GM12878 (cell line): ENCODE measurements around the gene TMPRSS3. TPM values are rescaled to one million over a fixed set of nuclear protein-coding genes. Genes with fewer than 3 reads are reported as not detected.

Source experiments
- CHD2 ChIP-seq: IDR thresholded peaks from 2 replicates; pipeline ENCODE4 v1.6.1; 2011; ENCODE audit warnings: low read depth, low read length, improper control_type of control experiment, borderline replicate concordance
- DPF2 ChIP-seq: fragments of 450-650 bp; IDR thresholded peaks from 2 replicates; pipeline ENCODE4 v1.6.1; 2017; ENCODE audit warnings: mild to moderate bottlenecking
- EP300 ChIP-seq, 2 experiments: fragments of 150-350 bp in 1 of 2; IDR thresholded peaks; 2 replicates each; pipeline ENCODE4 v1.6.1; 2011 to 2012; ENCODE audit warnings: low read depth in 2 of 2, low read length in 2 of 2, borderline replicate concordance in 1 of 2, improper control_type of control experiment in 1 of 2, inconsistent platforms in 1 of 2; ENCODE audit not compliant: control insufficient read depth in 1 of 2
- EZH2 ChIP-seq: IDR thresholded peaks from 2 replicates; pipeline ENCODE4 v1.6.1; 2012; ENCODE audit warnings: low read depth, mild to moderate bottlenecking, control low read depth, inconsistent platforms, low read length, borderline replicate concordance; ENCODE audit not compliant: control insufficient read depth
- HCFC1 ChIP-seq: fragments of 150-350 bp; IDR thresholded peaks from 2 replicates; pipeline ENCODE4 v1.6.1; 2014; ENCODE audit warnings: low read length
- IKZF2 ChIP-seq, 2 experiments: fragments of 450-650 bp; IDR thresholded peaks; 2 replicates each; pipeline ENCODE4 v1.6.1; 2017; ENCODE audit warnings: mild to moderate bottlenecking in 2 of 2, moderate library complexity in 2 of 2
- KDM1A ChIP-seq: fragments of 200-600 bp; sonication (generic); IDR thresholded peaks from 2 replicates; pipeline ENCODE4 v1.6.1; 2016; ENCODE audit warnings: borderline replicate concordance
- NR2C2 ChIP-seq: IDR thresholded peaks from 2 replicates; pipeline ENCODE4 v1.6.1; 2011; ENCODE audit warnings: borderline replicate concordance, low read depth; ENCODE audit not compliant: control insufficient read depth, insufficient read length
- PAX8 ChIP-seq: fragments of 450-650 bp; IDR thresholded peaks from 2 replicates; pipeline ENCODE4 v1.6.1; 2017; ENCODE audit warnings: mild to moderate bottlenecking, moderate library complexity
- RBBP5 ChIP-seq: fragments of 200-600 bp; sonication (generic); conservative IDR thresholded peaks from 2 replicates; pipeline ENCODE4 v1.6.1; 2016
- RUNX3 ChIP-seq: IDR thresholded peaks from 2 replicates; pipeline ENCODE4 v1.6.1; 2012; ENCODE audit warnings: low read length, inconsistent platforms
- SPI1 ChIP-seq: IDR thresholded peaks from 2 replicates; pipeline ENCODE4 v1.6.1; 2011; ENCODE audit warnings: low read depth, mild to moderate bottlenecking, low read length, moderate library complexity, borderline replicate concordance; ENCODE audit not compliant: insufficient read depth
- TBL1XR1 ChIP-seq: IDR thresholded peaks from 2 replicates; pipeline ENCODE4 v1.6.1; 2012; ENCODE audit warnings: low read depth, low read length, improper control_type of control experiment
- ZNF217 ChIP-seq: fragments of 450-650 bp; IDR thresholded peaks from 2 replicates; pipeline ENCODE4 v1.6.1; 2017; ENCODE audit warnings: antibody characterized with exemption, mild to moderate bottlenecking
- ZNF24 ChIP-seq: fragments of 450-650 bp; IDR thresholded peaks from 2 replicates; pipeline ENCODE4 v1.6.1; 2017; ENCODE audit warnings: antibody characterized with exemption, mild to moderate bottlenecking
- polyA plus RNA-seq, 11 experiments: library from polyadenylated mRNA; depleted of rRNA in 4 of 11; unstranded in 6 of 11; stranded (reverse) in 5 of 11; fragments of >200 nt; fragmentation: Nextera tagmentation in 4 of 11; fragmentation: Illumina TruSeq in 1 of 11; extraction: Ambion mirVana in 4 of 11; extraction: Trizol in 1 of 11; gene quantifications; 1 replicate in 1 of 11; 2 replicates in 10 of 11; pipeline versions ENCODE4 v1.2.1 to v1.2.3, GENCODE V29; 2011 to 2016; ENCODE audit warnings: inconsistent platforms in 2 of 11, missing spikeins in 2 of 11, low read depth in 1 of 11
- total RNA-seq, 4 experiments: library from RNA; depleted of rRNA in 3 of 4; stranded (reverse); fragments of >200 nt in 3 of 4; fragmentation: Illumina TruSeq in 1 of 4; extraction: Trizol in 1 of 4; gene quantifications; 2 replicates each; pipeline versions ENCODE4 v1.2.1 to v1.2.3, GENCODE V29; 2013 to 2021
- TF ChIP-seq, protein P1 (sequence below): fragments of 450-650 bp; IDR thresholded peaks from 2 replicates; pipeline ENCODE4 v1.6.1; 2018; ENCODE audit warnings: borderline replicate concordance, mild to moderate bottlenecking; ENCODE audit not compliant: partially characterized antibody
- TF ChIP-seq, protein P2 (sequence below): IDR thresholded peaks from 2 replicates; pipeline ENCODE4 v1.6.1; 2011; ENCODE audit warnings: low read depth, mild to moderate bottlenecking, low read length, moderate library complexity, borderline replicate concordance; ENCODE audit errors: extremely low read depth
- TF ChIP-seq, protein P3 (sequence below), 3 experiments: IDR thresholded peaks in 2 of 3; conservative IDR thresholded peaks in 1 of 3; 2 replicates each; pipeline ENCODE4 v1.5.1; 2011; ENCODE audit warnings: low read depth in 3 of 3, low read length in 3 of 3, mild to moderate bottlenecking in 3 of 3, control low read depth in 2 of 3, moderate library complexity in 2 of 3, inconsistent platforms in 1 of 3, mixed read lengths in 1 of 3; ENCODE audit not compliant: control insufficient read depth in 2 of 3, insufficient read depth in 1 of 3; ENCODE audit errors: extremely low read depth in 1 of 3
- TF ChIP-seq, protein P4 (sequence below): fragments of 450-650 bp; IDR thresholded peaks from 2 replicates; pipeline ENCODE4 v1.6.1; 2014; ENCODE audit warnings: mild to moderate bottlenecking
- TF ChIP-seq, protein P5 (sequence below): fragments of 450-650 bp; IDR thresholded peaks from 2 replicates; pipeline ENCODE4 v1.6.1; 2017; ENCODE audit warnings: mild to moderate bottlenecking

TMPRSS3 gene
- total and polyA plus RNA-seq, 10 of the 15 experiments (the other 5 are each of a cell fraction or from before 2014, with no cell fraction given): 0.51 to 1.5 (median 0.82) TPM; not detected in 1

DNA sequence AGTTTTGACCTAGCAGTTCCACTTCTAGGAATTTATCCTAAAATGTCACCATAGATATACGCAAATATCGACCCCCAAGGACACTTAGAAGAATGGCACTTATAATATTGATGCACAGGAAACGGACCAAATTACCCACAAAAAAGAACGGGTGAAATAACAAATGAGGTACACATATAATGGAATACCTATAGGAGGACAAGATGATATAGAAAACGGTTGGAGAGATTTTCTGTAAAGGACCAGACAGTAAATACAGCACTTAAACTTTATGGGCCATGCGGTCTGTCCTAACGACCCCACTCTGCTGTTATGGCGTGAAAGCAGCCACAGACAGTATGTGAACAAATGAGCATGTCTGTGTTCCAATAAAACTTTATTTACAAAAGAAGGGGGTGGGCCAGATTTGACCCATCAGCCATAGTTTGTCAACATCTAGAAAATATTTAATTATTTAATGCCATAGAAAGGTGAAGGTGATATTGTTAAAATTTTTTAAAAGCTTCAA is 2.4 kb downstream of the TMPRSS3 start (continued):
- TF ChIP-seq PAX8 (0 out of 2 replicates have a peak, but pooled peaks have one; percentile 34), EP300 (IDR thresholded peaks at IDR 0.05; ENCODE audit: borderline replicate concordance in 1 of 2, control insufficient read depth in 1 of 2, low read depth in 2 of 2, low read length in 2 of 2) (no peak), DPF2 (no peak), HCFC1 (no peak), KDM1A (no peak), ZNF217 (0 out of 2 replicates have a peak, but pooled peaks have one; percentile 12), CHD2 (0 out of 2 replicates have a peak, but pooled peaks have one; percentile 2), SPI1 (no peak), TBL1XR1 (no peak), ZNF24 (0 out of 2 replicates have a peak, but pooled peaks have one; percentile 22), RBBP5 (no peak), RUNX3 (no peak), IKZF2 (IDR thresholded peaks at IDR 0.05) (no peak), NR2C2 (no peak), EZH2 (no peak)
- TF ChIP-seq, protein P1, sequence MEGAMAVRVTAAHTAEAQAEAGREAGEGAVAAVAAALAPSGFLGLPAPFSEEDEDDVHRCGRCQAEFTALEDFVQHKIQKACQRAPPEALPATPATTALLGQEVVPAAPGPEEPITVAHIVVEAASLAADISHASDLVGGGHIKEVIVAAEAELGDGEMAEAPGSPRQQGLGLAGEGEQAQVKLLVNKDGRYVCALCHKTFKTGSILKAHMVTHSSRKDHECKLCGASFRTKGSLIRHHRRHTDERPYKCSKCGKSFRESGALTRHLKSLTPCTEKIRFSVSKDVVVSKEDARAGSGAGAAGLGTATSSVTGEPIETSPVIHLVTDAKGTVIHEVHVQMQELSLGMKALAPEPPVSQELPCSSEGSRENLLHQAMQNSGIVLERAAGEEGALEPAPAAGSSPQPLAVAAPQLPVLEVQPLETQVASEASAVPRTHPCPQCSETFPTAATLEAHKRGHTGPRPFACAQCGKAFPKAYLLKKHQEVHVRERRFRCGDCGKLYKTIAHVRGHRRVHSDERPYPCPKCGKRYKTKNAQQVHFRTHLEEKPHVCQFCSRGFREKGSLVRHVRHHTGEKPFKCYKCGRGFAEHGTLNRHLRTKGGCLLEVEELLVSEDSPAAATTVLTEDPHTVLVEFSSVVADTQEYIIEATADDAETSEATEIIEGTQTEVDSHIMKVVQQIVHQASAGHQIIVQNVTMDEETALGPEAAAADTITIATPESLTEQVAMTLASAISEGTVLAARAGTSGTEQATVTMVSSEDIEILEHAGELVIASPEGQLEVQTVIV: no peak
- TF ChIP-seq, protein P2, sequence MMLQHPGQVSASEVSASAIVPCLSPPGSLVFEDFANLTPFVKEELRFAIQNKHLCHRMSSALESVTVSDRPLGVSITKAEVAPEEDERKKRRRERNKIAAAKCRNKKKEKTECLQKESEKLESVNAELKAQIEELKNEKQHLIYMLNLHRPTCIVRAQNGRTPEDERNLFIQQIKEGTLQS: no peak
- TF ChIP-seq, protein P3, sequence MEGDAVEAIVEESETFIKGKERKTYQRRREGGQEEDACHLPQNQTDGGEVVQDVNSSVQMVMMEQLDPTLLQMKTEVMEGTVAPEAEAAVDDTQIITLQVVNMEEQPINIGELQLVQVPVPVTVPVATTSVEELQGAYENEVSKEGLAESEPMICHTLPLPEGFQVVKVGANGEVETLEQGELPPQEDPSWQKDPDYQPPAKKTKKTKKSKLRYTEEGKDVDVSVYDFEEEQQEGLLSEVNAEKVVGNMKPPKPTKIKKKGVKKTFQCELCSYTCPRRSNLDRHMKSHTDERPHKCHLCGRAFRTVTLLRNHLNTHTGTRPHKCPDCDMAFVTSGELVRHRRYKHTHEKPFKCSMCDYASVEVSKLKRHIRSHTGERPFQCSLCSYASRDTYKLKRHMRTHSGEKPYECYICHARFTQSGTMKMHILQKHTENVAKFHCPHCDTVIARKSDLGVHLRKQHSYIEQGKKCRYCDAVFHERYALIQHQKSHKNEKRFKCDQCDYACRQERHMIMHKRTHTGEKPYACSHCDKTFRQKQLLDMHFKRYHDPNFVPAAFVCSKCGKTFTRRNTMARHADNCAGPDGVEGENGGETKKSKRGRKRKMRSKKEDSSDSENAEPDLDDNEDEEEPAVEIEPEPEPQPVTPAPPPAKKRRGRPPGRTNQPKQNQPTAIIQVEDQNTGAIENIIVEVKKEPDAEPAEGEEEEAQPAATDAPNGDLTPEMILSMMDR (IDR thresholded peaks at IDR 0.05 in 2 of 3, conservative IDR thresholded peaks at IDR 0.05 in 1 of 3; ENCODE audit: control insufficient read depth in 2 of 3, extremely low read depth in 1 of 3, insufficient read depth in 1 of 3, low read depth in 3 of 3, low read length in 3 of 3): no peak
- TF ChIP-seq, protein P4, sequence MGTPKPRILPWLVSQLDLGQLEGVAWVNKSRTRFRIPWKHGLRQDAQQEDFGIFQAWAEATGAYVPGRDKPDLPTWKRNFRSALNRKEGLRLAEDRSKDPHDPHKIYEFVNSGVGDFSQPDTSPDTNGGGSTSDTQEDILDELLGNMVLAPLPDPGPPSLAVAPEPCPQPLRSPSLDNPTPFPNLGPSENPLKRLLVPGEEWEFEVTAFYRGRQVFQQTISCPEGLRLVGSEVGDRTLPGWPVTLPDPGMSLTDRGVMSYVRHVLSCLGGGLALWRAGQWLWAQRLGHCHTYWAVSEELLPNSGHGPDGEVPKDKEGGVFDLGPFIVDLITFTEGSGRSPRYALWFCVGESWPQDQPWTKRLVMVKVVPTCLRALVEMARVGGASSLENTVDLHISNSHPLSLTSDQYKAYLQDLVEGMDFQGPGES: no peak
- TF ChIP-seq, protein P5, sequence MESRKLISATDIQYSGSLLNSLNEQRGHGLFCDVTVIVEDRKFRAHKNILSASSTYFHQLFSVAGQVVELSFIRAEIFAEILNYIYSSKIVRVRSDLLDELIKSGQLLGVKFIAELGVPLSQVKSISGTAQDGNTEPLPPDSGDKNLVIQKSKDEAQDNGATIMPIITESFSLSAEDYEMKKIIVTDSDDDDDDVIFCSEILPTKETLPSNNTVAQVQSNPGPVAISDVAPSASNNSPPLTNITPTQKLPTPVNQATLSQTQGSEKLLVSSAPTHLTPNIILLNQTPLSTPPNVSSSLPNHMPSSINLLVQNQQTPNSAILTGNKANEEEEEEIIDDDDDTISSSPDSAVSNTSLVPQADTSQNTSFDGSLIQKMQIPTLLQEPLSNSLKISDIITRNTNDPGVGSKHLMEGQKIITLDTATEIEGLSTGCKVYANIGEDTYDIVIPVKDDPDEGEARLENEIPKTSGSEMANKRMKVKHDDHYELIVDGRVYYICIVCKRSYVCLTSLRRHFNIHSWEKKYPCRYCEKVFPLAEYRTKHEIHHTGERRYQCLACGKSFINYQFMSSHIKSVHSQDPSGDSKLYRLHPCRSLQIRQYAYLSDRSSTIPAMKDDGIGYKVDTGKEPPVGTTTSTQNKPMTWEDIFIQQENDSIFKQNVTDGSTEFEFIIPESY: no peak
